HCT116 (cell line): ENCODE measurements around the gene AGTRAP.

Source experiments
- ELF1 ChIP-seq: IDR thresholded peaks from 2 replicates; pipeline ENCODE4 v1.6.1; 2012; ENCODE audit warnings: low read depth, borderline replicate concordance
- EZH2 ChIP-seq: fragments of 200-600 bp; sonication (generic); IDR thresholded peaks from 2 replicates; pipeline ENCODE4 v1.6.1; 2017; ENCODE audit warnings: antibody characterized with exemption, mixed run types
- EZH2phosphoT487 ChIP-seq: fragments of 200-600 bp; IDR thresholded peaks from 2 replicates; pipeline ENCODE4 v1.6.1; 2018; ENCODE audit warnings: antibody characterized with exemption, borderline replicate concordance
- JUND ChIP-seq: IDR thresholded peaks from 2 replicates; pipeline ENCODE4 v1.6.1; 2012
- MAX ChIP-seq: IDR thresholded peaks from 2 replicates; pipeline ENCODE4 v1.6.1; 2012
- POLR2A ChIP-seq: IDR thresholded peaks from 2 replicates; pipeline ENCODE4 v1.7.0; 2011; ENCODE audit warnings: borderline replicate concordance; ENCODE audit not compliant: insufficient read depth, insufficient read length; ENCODE audit errors: extremely low read depth
- POLR2AphosphoS5 ChIP-seq: IDR thresholded peaks from 2 replicates; pipeline ENCODE4 v1.6.1; 2011; ENCODE audit warnings: mild to moderate bottlenecking, low read depth, low read length, moderate library complexity
- SIN3A ChIP-seq: IDR thresholded peaks from 2 replicates; pipeline ENCODE4 v1.6.1; 2012; ENCODE audit warnings: low read depth
- TCF7L2 ChIP-seq: IDR thresholded peaks from 2 replicates; pipeline ENCODE4 v1.7.0; 2011; ENCODE audit warnings: borderline replicate concordance, inconsistent platforms; ENCODE audit not compliant: insufficient read depth, insufficient read length; ENCODE audit errors: extremely low read depth
- ZNF274 ChIP-seq: fragments of 200-500 bp; sonication (Bioruptor generic); IDR thresholded peaks from 2 replicates; pipeline ENCODE4 v1.6.1; 2014; ENCODE audit warnings: mild to moderate bottlenecking, low read depth, low read length, inconsistent platforms
- TF ChIP-seq, protein P1 (sequence below), 3 experiments: fragments of 200-600 bp in 1 of 3; sonication (generic) in 1 of 3; IDR thresholded peaks in 2 of 3; conservative IDR thresholded peaks in 1 of 3; 2 replicates each; pipeline ENCODE4 v1.5.1; 2012 to 2017; ENCODE audit warnings: low read depth in 2 of 3, low read length in 2 of 3, antibody characterized with exemption in 1 of 3, borderline replicate concordance in 1 of 3, control low read depth in 1 of 3, mild to moderate bottlenecking in 1 of 3, mixed read lengths in 1 of 3, mixed run types in 1 of 3, moderate library complexity in 1 of 3; ENCODE audit not compliant: insufficient read depth in 1 of 3
- TF ChIP-seq, protein P2 (sequence below): IDR thresholded peaks from 2 replicates; pipeline ENCODE4 v1.6.1; 2012

DNA sequence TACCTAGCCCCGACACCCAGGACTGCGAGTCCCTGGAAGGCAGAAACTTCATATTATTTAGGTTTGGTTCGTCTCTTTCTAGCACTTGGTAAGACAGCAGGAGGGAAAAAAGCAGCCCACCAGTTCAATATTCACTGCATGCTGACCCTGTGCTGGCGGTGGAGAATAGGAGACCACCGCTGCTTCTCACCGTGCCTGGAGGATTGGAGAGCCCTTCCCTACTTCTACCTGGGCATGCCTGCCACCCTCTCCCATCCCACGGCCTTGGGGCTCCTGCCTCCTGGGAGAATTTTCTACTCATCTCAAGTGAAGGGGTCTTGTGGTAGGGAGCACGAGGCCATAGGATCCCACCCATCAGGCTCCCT, 64.4 kb downstream of the AGTRAP start:
- no peak for TF ChIP-seq ELF1
- no peak for TF ChIP-seq POLR2AphosphoS5
- no peak for TF ChIP-seq POLR2A
- TF ChIP-seq, protein P1, sequence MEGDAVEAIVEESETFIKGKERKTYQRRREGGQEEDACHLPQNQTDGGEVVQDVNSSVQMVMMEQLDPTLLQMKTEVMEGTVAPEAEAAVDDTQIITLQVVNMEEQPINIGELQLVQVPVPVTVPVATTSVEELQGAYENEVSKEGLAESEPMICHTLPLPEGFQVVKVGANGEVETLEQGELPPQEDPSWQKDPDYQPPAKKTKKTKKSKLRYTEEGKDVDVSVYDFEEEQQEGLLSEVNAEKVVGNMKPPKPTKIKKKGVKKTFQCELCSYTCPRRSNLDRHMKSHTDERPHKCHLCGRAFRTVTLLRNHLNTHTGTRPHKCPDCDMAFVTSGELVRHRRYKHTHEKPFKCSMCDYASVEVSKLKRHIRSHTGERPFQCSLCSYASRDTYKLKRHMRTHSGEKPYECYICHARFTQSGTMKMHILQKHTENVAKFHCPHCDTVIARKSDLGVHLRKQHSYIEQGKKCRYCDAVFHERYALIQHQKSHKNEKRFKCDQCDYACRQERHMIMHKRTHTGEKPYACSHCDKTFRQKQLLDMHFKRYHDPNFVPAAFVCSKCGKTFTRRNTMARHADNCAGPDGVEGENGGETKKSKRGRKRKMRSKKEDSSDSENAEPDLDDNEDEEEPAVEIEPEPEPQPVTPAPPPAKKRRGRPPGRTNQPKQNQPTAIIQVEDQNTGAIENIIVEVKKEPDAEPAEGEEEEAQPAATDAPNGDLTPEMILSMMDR (IDR thresholded peaks at IDR 0.05 in 2 of 3, conservative IDR thresholded peaks at IDR 0.05 in 1 of 3; ENCODE audit: borderline replicate concordance in 1 of 3, insufficient read depth in 1 of 3, low read depth in 2 of 3, low read length in 2 of 3) = no peak
- TF ChIP-seq ZNF274 = no peak
- TF ChIP-seq SIN3A = no peak
- no peak for TF ChIP-seq EZH2phosphoT487
- TF ChIP-seq MAX = no peak
- TF ChIP-seq JUND = no peak
- TF ChIP-seq, protein P2, sequence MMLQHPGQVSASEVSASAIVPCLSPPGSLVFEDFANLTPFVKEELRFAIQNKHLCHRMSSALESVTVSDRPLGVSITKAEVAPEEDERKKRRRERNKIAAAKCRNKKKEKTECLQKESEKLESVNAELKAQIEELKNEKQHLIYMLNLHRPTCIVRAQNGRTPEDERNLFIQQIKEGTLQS = no peak
- no peak for TF ChIP-seq TCF7L2
- no peak for TF ChIP-seq EZH2
